HG02759 (cell line): ENCODE data around the gene HS3ST5.
"Not testable (repeated sequence)": the region's sequence is repeated elsewhere in the genome, so short reads cannot be mapped to it uniquely, and the experiment has no call there.

ENCODE experiments used
- ATAC-seq: cut with Tn5 transposase; IDR thresholded peaks from one replicate; pipeline ENCODE4 v1.9.1; 2021; ENCODE audit warnings: mild to moderate bottlenecking, moderate library complexity; ENCODE audit not compliant: unreplicated experiment

Gene HS3ST5

DNA sequence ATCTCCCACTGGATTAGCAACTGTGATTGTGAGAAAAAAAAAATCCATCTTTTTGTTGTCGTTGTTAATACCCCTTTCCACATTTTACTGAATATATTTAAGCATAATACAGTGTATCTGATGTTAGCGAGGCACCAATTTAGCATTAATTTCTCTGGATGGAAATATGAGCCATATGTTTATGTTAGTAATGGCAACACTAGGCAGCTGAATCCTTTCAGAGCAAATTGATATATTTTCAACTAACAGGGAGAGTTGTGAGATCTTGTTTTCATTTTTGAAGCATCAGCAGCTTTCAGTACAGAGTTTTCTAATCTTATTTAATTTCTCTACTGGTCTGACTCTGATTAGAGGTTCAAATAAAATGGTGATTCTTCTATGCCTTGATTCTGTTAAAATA, 287.1 kb downstream of the HS3ST5 start:
- ATAC-seq, result no peak

GRCh38 chr6:114055349-114055748, 287.5 kb downstream of the HS3ST5 start:
- no peak for ATAC-seq

DNA sequence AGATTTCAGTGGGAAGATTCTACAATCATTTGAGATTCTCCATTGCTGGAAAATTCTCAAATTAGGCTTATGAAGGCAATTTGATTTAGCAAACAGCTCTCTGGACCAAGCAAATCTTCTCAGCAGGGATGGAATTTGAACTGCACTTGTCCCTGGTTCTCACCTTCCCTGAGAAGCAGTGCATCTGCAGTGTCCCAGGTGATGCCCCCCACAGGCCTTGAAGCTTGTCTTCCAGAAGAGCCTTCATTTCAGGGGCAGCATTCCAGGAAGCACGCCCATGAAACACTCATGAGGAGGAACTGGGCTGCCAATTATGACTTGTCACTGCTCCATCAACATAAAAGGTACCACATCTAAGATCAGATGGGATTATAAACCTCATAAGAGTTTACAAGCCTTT, 289.0 kb downstream of the HS3ST5 start:
- ATAC-seq, result no peak

DNA sequence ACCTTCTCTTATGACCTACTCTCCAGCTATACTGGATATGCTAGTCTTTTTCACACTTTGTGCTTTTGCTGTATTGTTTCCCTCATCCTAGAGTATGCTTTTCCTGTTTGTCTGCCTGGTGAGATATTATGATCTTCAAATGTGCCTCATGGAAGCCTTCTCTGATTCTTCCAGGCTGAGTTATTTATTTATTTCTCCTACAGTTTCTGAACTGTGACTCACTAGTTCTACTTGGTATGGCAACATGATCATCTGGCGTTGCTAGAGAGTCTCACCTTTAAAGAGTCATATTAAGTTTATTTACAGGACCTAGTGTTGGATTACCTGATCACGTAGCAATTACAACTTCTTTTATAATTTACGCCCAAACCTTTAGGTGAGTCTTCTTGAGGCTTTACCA, 290.7 kb downstream of the HS3ST5 start:
- no peak for ATAC-seq

DNA sequence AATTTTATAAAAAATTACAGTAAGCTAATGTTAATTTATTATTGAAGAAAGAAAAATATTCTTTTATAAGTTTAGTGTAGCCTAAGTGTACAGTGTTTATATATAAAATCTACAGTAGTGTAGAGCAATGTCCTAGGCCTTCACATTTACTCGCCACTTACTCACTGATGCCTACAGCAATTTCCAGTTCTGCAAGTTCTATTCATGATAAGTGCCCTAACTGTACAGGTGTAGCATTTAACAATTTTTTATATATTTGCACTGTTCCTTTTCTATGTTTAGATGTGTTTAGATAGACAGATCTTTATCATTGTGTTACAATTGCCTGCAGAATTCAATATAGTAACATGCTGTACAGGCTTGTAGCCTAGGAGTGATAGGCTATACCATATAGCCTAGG, 291.8 kb downstream of the HS3ST5 start:
- ATAC-seq, result no peak

DNA sequence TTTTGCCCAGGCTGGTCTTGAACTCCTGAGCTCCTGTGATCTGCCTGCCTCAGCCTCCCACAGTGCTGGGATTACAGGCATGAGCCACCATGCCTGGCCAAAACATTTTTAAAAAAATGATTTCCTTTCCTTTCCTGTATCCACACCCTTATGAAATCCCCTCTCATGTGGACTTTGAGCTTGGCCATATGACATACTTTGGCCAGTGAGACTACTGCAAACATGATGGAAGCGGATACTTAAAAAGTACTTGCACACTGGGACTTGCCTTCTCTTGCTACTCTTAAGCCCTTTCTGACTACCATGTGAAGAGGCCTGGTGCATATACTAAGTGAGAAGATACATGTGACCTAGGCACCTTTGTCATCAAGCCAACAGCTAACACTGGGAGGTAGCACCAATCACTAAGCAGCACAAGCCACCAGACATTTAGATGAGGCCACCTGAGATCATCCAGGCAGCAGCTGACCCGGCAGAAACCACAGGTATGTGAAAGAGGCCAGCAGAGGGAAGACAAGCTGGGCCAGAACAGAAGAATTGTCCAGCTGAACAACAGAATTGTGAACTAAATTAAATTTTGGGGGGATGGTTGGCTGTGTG, 293.4 kb downstream of the HS3ST5 start:
- no peak for ATAC-seq

DNA sequence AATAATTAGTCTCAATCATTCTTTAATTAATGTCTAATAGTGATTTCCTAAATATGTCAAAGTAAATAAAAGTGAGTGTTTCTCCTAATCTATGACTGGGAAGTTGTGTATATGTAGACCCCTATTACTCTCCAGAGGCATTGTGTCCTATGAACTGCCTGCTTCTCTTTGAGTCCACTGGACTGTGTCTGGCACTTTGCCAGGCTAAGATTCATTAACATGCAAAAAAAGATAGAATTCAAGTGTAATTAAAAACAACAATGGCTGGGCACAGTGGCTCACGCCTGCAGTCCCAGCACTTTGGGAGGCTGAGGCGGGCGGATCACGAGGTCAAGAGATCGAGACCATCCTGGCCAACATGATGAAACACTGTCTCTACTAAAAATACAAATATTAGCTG, 298.3 kb downstream of the HS3ST5 start:
- not testable (repeated sequence) for ATAC-seq

- no peak for ATAC-seq
Observed at GRCh38 chr6:114042267-114043016, 300.4 kb downstream of the HS3ST5 start.

DNA sequence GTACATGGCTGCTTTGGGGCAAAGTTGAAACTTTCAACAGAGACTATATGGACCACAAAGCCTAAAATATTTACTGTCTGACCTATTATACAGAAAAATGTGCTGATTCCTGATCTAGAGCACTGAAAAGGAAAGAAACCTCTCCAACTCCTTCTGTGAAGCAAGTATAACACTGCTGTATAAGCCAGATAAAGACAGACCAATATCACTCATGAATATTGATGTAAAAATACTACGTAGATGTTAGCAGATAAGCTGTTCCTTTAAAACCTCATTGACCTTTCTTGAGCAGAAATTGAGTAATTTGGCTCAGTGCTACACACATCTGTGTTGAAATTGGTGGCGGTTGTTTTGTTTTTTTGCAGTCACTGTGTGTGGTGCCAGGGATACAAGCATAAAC, 302.0 kb downstream of the HS3ST5 start:
- no peak for ATAC-seq

DNA sequence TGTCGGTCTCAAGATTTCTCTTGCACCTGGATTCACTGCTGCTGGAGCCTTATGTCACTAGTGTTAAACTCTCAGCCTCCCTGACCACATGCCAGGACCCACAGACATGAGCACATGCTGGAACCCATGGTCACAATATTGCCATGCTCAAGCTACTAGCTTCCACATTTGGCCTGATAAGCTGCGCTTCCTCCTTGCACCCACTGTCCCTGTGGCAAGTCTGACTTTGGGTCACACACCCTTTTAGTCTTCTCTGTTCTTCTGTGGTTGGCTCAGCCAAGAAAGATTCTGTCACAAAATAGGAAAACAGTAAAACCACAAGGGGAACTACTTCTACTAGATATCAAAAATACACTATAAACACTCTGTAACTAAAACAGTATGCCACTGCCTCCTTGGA, 303.0 kb downstream of the HS3ST5 start:
- no peak for ATAC-seq

DNA sequence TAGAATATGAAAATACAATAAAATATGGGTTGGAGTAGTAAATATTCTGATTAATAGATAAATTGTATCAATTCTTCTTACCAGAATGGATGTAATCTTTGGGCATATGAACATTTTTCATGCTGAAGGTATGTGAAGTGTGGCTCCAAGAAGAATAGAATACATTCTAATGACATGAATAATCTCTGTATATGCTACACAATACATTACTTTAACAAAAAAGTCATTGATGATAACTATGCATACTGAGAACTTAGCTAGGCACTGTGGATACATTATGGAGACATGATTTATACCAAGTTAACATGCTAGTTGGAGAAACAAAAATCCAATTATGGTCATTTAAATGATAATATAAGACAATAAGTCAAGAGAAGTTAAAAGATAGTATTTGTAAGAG, 309.2 kb downstream of the HS3ST5 start:
- ATAC-seq, result no peak

DNA sequence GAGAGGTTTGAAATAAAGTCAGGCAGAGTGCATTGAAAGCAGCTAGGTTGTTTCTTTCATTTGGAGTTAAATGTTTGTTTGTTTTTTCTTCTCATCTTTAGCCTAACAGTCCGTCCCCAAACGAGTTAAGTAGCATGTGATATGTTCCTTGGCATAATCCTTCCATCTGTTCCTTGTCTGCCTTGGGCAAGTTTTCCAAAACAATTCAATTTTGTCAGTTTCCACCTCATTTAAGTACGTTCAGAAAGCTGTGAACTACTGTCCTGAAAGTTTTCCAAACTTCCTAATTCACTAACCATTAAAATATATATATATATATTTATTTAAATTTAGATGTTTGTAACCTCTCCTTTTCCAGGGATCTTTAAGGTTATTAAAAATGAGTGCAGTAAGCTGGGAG, 310.1 kb downstream of the HS3ST5 start:
- no peak for ATAC-seq

GRCh38 chr6:114030767-114031166, 312.1 kb downstream of the HS3ST5 start:
- no peak for ATAC-seq

DNA sequence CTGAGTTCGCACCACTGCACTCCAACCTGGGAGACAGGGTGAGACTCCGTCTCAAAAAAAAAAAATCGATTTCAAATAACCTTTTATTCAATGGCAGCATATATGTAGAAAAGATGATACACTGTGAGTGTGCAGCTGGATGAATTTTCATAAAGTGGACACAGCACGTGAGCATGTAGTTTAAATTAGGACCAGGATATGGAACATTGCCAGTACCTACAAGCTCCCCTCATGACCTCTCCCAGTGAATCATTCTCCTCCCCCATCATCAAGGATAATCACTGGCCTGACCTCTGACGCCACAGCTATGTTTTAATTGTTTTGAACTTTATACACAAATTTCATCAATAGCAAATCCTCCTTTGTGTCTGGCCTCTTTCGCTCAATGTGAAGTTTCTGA, 318.1 kb downstream of the HS3ST5 start:
- no peak for ATAC-seq

GRCh38 chr6:114020196-114020595, 322.6 kb downstream of the HS3ST5 start:
- ATAC-seq, result no peak

DNA sequence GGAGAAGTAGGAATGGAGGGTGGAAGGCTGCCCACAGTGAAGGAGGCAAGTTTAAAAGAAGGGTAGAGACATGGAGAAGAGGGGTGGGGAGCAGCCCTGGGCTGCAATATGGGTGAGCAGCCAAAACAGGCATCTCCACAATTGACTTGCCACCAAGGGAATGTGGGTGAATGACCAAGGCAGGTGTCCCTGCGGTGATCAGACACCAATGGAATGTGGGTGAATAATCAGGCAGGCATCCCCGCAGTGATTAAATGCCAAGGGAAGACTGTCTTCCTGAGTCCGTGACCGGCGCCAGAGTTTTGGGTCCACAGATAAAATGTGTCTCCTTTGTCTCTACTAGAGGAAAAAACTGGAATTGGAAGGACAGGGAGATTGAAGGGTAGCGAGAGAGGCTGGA, 325.7 kb downstream of the HS3ST5 start:
- ATAC-seq, result not testable (repeated sequence)

DNA sequence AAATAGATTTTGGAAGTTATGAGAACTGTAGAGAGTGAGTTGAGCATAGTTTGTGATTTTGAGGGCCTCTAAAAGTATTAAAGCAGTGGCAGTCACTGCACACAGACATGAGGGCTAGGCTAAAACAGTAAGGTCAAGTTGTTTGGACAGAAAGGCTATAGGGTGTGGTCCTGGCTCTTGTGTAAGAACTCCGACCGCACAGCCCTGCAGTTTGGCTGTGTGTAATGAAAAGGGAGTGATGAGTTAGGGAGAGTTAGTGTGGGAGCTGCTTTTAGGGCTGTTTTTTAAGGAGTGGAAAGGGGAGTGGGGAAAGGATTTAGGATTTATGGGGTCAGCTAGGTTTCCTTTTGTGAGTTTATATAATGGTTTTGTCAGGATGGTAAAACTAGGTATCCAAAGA, 328.7 kb downstream of the HS3ST5 start:
- ATAC-seq, result not testable (repeated sequence)

DNA sequence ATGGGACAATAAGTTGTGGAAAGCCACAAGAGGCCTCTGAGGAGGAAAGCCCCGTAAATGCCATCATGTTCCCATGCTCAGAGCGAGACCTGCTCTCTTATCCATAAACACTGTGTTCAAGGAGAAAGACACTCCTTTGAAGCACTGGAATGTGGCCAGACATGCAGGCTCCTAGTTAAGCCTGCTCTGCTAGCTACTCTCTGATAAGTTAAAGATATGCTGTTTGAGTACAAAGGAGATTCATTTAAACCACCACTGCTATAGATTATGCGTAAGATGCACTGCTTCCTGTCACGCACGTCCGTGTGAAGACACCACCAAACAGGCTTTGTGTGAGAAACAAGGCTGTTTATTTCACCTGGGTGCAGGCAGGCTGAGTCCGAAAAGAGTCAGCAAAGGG, 331.3 kb downstream of the HS3ST5 start:
- ATAC-seq, result not testable (repeated sequence)

DNA sequence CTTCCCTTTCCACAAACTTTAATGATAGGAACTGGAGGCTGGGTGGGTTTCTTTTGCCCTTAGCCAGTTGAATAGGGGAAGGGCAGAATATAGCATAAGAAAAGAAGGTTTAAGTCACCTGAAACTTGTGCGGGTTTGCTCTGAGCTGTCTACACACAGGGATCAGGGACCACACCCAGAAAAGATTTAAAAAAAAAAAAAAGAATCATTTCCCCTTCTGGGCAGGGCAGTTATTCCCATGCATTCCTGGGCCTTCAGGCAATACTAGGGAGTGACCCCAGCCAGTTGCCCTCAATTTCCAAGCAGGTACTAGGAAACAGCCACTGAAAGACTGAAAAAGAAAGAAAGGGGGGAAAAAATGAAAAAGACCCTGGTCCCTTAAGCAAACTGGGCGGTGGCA, 332.3 kb downstream of the HS3ST5 start:
- no peak for ATAC-seq

DNA sequence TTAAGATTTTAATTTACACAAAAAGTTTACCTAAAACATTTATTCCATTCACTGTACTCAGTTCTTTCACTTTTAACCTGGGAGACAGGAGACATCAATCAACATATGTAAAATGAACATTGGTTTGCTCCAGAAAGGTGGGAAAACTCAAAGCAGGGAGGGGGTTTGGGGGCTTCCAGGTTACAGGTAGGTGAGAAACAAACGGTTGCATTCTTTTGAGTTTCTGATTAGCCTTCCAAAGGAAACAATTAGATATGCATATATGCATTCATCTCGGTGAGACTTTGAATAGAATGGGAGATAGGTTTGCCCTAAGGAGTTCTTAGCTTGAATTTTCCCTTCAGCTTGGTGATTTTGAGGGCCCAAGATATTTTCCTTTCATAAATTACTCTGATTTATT, 333.6 kb downstream of the HS3ST5 start:
- no peak for ATAC-seq

- no peak for ATAC-seq
Observed at GRCh38 chr6:114008331-114008730, 334.5 kb downstream of the HS3ST5 start.

DNA sequence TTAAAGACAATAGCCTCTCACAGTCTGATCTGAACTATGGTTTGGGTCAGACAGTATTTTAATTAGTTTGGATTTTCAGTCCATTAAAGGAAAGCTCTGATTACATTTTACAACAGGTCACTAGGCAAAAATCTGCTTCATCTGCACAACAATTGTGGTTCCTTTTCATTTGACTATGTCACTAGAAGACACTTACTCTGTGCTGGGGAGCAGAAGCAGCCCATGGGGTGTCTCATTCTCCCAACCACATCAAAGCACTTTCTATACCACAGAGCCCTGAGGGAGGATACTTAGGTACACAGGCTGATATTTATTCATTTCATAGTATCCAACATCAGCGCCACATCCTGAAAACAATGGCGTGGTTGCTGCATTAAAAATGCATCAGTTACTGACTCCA, 335.3 kb downstream of the HS3ST5 start:
- no peak for ATAC-seq
